NK-92 (cell line): ENCODE measurements around the gene SAMD5.

Experiments used
- DNase-seq: peaks from one replicate; lab custom pipeline; 2025; ENCODE audit not compliant: unreplicated experiment; lab: John Stamatoyannopoulos, UW

The SAMD5 gene

GRCh38 chr6:147508042-147508865, at the start of gene SAMD5:
TSS of gene SAMD5 (plus strand) at chr6:147508690. CDS start at chr6:147508929, 239 bp downstream.
- DNase-seq = no peak

DNA sequence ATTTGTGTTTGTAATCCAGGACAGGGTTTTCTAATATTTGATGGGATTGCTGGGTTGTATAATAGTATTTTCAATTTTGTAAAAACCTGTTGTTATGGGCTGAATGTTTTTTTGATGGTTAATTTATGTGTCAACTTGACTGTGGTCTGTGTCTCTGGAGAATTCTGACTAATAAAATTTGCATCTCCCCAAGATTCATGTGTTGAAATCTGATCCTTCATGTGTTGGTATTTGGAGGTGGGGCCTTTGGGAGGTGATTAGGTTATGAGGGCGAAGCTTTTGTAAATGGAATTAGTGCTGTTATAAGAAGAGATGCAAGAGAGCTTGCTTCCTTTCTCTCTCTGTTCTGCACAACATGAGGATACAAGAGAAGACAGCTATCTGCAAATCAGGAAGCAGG, 48.7 kb upstream of the SAMD5 start:
- DNase-seq = no peak

DNA sequence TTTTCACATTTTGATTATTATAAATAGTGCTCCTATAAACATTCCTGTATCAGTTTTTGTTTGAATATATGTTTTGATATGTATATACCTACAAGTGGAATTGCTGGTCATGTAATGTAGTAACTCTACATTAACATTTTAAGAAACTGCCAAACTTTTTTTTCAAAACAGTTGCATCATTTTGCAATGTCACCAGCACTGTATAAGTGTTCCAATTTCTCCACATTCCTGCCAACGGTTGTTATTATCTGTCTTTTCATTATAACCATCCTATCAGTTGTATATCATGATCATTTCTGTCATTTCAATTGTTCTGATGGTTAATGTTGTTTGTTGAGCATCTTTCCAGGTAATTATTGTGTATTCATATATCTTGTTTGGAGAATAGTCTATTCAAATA, 44.8 kb upstream of the SAMD5 start:
- DNase-seq = no peak

- no peak for DNase-seq
These were observed 41.1 kb upstream of the SAMD5 start for GRCh38 chr6:147467428-147467827.

- DNase-seq = no peak
These were observed 40.6 kb upstream of the SAMD5 start for GRCh38 chr6:147467886-147468285.

DNA sequence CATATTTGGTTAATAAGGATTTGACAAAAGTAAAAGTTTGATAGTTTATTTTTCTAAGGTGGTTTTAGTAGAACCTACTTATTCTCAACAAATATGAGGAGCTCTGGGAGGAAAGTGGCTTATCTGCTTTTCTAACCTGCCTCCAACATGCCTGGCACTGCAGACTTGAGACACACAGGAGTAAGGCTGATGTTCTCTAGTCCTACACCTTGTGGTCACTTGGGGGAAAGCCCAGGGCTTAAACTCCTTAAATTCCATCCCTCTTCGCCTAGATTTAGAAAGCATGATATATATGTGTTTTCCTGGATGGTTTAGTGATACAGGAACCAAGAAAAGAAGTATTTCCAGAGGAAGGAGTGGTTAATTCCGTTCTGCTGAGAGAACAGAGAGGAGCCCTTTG, 39.9 kb upstream of the SAMD5 start:
- DNase-seq = no peak

DNA sequence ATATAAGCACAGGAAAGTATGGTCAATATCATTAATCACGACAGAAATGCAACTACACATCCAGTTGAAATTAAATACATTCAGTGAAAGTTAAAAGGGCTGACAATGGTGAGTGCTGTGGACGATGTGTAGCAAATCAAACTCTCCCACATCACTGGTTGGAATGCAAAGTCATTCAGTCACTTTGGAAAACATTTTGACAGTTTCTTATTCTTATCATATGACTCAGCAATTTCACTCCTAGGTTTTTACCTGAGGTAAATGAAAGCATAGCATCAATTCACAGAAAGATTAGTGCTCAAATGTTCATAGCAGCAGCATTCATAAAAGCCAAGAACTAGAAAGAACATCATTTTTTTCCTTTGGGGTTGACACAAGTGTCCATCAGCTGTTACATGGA, 28.6 kb upstream of the SAMD5 start:
- no peak for DNase-seq

DNA sequence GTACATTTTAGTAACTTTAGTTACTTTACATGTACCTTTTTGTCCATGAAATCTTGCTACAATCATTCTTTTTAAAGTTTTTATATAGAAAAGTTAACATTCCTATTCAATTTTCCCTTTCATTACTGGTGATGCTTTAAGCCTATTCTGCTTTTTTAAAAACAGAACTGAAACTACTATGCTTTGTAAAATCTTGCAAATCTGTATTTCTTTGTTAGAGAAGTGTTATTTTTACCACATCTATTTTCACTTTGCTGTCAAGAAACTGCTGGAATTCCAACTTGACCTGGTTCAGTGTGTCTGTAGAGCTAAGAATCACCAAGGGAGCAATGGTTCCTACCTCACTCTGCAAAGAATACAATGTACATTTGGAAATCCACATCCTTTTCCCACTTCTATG, 21.8 kb upstream of the SAMD5 start:
- DNase-seq = no peak

DNA sequence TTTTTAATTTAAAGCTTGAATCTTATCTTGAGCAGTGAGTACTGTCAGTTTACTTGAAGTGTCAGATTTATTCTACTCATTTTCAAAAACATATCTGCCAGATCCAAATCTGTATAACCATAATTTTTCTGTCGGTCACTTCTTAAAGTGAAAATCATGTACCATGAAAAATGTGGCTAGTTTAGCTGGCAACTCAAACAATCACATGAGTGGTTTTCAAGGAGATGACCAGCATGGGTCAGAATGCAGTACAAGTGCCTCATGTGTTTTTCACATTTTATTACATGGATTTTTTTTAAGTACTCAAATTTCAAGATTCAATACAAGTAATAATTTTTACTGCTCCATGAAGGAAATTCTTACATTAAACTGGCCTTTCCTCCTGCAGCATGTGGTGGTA, 11.0 kb upstream of the SAMD5 start:
- no peak for DNase-seq

DNA sequence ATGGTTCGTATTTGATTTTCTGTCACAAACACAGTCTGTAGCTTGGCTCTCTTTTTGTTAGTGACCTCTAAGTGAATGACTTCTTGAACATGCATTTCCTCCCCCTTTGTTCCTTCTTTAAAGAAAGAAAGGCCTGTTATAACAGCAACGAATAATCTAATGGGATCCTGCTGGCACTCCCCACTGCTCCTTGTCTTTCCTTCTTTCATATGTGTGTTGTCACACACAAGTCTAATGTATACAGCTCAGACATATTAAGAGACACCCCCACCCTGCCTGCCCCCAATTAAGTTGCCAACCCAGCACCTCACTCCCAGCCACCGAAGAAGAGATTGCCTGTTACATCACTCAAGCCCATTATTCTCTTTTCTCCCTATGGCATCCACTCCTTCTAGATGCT, 4.9 kb upstream of the SAMD5 start:
- no peak for DNase-seq

DNA sequence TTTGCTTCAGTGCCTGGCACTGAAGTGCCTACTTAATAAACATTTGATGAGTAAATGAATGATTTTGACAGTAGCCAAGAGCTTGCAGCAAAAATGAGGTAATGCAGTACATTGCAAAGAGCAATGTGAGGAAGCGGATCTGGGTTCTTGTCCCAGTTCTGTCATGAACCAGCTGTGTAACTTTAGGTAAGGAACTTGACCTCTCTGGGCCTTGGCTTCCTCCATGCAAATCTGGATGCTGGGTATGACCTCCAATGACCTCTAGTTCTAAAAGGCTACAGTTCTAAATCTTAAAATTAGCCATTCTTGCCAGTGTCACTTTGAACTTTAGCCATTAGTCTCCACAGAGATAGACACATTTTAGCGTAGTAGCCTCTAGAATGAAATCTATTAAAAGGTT, 3.6 kb upstream of the SAMD5 start:
- no peak for DNase-seq

- no peak for DNase-seq
These were observed 1.8 kb upstream of the SAMD5 start for GRCh38 chr6:147506704-147507114.

- DNase-seq = no peak
These were observed 1.1 kb upstream of the SAMD5 start for GRCh38 chr6:147507162-147508041.

- DNase-seq = no peak
These were observed 547 bp downstream of the SAMD5 start for GRCh38 chr6:147508866-147509608.

- no peak for DNase-seq
These were observed 1.4 kb downstream of the SAMD5 start for GRCh38 chr6:147509891-147510290.

DNA sequence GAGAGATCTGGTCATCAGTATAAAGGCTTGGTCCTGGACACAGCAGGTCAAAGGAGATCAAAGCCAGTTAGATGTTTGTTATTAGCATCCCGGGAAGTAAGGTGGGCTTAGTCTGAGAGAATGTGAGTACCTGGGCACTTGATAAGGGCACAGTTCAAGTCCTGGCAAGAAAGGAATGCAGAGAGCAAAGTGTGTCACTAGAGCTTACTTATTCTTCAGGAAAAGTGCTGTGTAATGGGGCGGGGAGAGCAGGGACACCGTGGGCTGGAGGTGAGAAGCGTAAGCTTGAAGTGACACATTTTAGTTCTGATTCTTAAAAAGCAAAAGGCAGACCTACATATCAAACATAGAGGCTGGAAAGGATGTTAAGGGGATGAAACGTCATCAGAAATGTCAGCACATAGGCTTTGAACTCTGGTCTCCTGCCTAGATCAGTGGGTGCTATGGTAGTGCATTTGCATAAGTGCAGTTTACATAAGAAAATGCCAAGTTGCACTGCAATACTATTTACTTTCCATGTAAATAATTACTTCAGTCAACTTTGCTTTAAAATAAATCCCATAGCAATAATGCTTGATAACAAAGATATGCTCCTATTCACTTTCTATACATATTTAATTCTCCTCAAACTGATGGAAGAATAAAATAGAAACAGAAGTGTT, 2.6 kb downstream of the SAMD5 start:
- DNase-seq = no peak

GRCh38 chr6:147514831-147515230, 6.3 kb downstream of the SAMD5 start:
- no peak for DNase-seq

- DNase-seq = no peak
These were observed 6.8 kb downstream of the SAMD5 start for GRCh38 chr6:147515327-147515726.

DNA sequence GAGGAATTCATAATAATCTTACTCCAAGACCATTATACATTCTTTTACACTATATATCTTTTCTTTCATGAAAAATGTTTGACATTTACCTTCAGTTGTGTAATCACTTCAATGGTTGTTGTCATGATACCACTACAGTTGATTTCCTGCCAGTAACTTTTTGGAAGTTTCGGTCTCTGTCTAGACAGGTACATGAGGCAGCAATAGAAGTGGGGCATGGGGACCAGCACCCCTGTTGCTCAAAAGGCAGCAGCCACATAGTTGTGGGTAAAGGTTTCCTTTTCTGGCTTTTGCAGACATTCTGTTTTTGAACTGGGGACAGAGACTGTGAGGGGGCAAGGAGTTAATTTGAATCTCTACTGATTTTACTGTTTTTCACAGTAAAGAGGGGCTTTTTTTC, 14.1 kb downstream of the SAMD5 start:
- no peak for DNase-seq

- no peak for DNase-seq
These were observed 17.2 kb downstream of the SAMD5 start for GRCh38 chr6:147525519-147526209.
